ENCODE data around the gene KIAA1671.

The KIAA1671 gene

GRCh38 chr22:24953384-24954113 lies 1.0 kb downstream of the KIAA1671 start:
- no peak for DNase-seq

GRCh38 chr22:24954114-24954463 lies 1.6 kb downstream of the KIAA1671 start:
- DNase-seq, result no peak

GRCh38 chr22:24954856-24955255 lies 2.3 kb downstream of the KIAA1671 start:
- DNase-seq, result no peak

- no peak for DNase-seq
Observed at GRCh38 chr22:24957043-24957442, 4.5 kb downstream of the KIAA1671 start.

GRCh38 chr22:24961217-24961844 lies 8.8 kb downstream of the KIAA1671 start:
- DNase-seq, result no peak

GRCh38 chr22:24962094-24962493 lies 9.6 kb downstream of the KIAA1671 start:
- no peak for DNase-seq

- DNase-seq, result no peak
Observed at GRCh38 chr22:24962835-24963234, 10.3 kb downstream of the KIAA1671 start.

GRCh38 chr22:24964441-24964840 lies 11.9 kb downstream of the KIAA1671 start:
- no peak for DNase-seq

GRCh38 chr22:24965822-24966626 lies 13.5 kb downstream of the KIAA1671 start:
- no peak for DNase-seq

GRCh38 chr22:24968066-24968561 lies 15.6 kb downstream of the KIAA1671 start:
- no peak for DNase-seq

- no peak for DNase-seq
Observed at GRCh38 chr22:24969560-24970301, 17.2 kb downstream of the KIAA1671 start.

- DNase-seq, result no peak
Observed at GRCh38 chr22:24972369-24972768, 19.9 kb downstream of the KIAA1671 start.

- DNase-seq, result no peak
Observed at GRCh38 chr22:24973872-24974271, 21.4 kb downstream of the KIAA1671 start.

- DNase-seq, result no peak
Observed at GRCh38 chr22:24975125-24975640, 22.7 kb downstream of the KIAA1671 start.

- DNase-seq, result no peak
Observed at GRCh38 chr22:24975813-24976341, 23.4 kb downstream of the KIAA1671 start.

- no peak for DNase-seq
Observed at GRCh38 chr22:24976442-24977218, 24.1 kb downstream of the KIAA1671 start.

- DNase-seq, result no peak
Observed at GRCh38 chr22:24977370-24978221, 25.1 kb downstream of the KIAA1671 start.

GRCh38 chr22:24978308-24978707 lies 25.8 kb downstream of the KIAA1671 start:
- DNase-seq, result no peak

- no peak for DNase-seq
Observed at GRCh38 chr22:24981066-24981465, 28.6 kb downstream of the KIAA1671 start.

GRCh38 chr22:24981656-24982055 lies 29.1 kb downstream of the KIAA1671 start:
- DNase-seq, result no peak

Measured in NCI-H1092 (cell line).